GM10266 (cell line): ENCODE measurements around the gene ACRV1.

Experiments used
- DNase-seq: peaks from one replicate; pipeline ENCODE4 v3.0.0; 2012; ENCODE audit errors: extremely low spot score
- TF ChIP-seq, protein P1 (sequence below): IDR thresholded peaks from 2 replicates; pipeline ENCODE4 v1.5.1; 2012; ENCODE audit warnings: mild to moderate bottlenecking, low read depth; ENCODE audit not compliant: control insufficient read depth, insufficient read depth; ENCODE audit errors: missing control alignments

Gene ACRV1

DNA sequence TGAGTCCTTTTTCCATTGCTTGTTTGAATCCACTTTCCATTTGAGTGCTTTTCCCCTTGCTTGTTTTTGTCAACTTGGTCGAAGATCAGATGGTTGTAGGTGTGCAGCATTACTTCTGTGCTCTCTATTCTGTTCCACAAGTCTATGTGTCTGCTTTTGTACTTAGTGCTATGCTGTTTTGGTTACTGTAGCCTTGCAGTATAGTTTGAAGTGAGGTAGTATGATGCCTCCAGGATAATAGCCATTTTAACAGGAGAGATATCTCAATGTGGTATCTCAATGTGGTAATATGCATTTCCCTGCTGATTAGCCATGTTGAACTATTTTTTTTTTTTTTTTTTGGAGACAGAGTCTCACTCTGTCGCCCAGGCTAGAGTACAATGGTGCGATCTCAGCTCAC is 16.7 kb downstream of the ACRV1 start:
- no peak for DNase-seq
- TF ChIP-seq, protein P1, sequence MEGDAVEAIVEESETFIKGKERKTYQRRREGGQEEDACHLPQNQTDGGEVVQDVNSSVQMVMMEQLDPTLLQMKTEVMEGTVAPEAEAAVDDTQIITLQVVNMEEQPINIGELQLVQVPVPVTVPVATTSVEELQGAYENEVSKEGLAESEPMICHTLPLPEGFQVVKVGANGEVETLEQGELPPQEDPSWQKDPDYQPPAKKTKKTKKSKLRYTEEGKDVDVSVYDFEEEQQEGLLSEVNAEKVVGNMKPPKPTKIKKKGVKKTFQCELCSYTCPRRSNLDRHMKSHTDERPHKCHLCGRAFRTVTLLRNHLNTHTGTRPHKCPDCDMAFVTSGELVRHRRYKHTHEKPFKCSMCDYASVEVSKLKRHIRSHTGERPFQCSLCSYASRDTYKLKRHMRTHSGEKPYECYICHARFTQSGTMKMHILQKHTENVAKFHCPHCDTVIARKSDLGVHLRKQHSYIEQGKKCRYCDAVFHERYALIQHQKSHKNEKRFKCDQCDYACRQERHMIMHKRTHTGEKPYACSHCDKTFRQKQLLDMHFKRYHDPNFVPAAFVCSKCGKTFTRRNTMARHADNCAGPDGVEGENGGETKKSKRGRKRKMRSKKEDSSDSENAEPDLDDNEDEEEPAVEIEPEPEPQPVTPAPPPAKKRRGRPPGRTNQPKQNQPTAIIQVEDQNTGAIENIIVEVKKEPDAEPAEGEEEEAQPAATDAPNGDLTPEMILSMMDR: no peak

DNA sequence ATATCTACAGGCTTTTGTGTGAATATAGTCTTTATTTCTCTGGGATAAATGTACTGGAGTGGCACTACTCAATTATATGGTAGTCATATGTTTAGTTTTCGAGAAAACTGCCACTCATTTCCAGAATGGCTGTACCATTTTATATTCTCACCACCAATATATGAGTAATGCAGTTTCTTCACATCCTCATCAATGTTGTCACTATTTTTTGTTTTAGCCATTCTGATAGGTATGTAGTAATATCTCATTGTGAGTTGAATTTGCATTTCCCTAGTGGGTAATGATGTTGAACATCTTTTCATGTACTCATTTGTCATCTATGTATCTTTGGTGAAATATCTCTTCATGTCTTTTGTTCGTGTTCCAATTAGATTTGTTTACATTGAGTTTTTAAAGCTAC is 18.0 kb downstream of the ACRV1 start:
- TF ChIP-seq, protein P1: no peak
- no peak for DNase-seq

DNA sequence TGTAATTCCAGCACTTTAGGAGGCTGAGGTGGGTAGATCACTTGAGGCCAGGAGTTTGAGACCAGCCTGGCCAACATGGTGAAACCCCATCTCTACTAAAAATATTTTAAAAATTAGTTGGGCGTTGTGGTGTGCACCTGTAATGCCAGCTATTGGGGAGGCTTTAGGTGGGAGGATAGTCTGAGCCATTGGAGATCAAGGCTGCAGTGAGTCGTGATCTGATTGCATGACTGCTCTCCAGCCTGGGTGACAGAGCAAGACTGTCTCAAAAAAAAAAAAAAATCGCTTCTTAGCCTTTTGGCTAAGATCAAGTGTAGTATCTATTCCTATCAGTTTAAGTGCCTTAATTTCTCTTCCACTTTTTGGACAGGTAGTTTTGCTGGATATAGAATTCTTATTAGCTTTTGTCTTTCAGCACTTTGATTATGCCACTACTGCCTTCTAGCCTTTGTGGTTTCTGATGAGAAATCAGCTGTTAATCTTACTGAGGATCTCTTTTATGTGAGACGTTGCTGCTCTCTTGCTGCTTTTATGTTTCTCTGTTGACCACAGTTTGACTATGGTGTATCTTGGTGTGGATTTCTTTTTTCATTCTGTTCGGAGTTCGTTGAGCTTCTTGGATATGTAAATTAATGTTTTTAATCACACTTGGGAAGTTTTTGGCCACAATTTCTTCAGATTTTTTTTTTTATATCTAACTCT is 31.0 kb downstream of the ACRV1 start:
- TF ChIP-seq, protein P1: no peak
- no peak for DNase-seq

DNA sequence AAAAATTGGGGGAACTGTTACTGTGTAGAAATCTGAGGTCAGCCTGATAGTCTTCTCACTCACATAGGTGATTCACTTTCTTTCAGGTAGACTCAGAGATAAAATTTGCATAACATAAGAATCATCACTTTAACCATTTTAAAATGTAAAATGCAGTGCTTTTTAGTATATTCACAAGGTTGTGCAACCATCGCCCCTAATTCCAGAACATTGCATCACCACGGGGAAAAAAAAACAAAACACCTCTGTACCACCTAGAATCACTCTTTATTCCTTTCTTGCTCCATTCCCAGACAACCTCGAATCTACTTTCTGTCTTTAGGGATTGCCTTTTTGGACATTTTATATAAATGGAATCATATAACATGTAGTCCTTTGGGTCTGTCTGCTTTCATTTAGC is 34.8 kb downstream of the ACRV1 start:
- TF ChIP-seq, protein P1: no peak
- DNase-seq: no peak

DNA sequence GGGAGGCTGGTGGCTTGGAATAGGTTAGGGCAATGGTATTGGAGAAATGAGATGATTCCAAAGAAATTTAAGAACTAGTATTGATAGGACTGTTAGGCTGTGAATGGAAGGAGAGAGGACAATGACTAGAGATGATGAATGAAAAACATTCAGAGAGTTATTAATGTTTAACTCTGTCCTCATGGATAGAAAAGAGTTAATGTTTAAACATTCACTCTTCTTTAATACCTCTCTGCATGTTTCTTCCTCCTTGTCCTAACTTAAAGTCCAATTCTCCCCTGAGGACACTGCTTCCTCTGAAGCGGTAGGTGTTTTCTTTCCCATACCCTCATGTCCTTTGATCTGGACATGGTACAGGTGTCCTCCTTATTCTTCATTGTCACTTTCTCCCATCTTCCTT is 42.3 kb downstream of the ACRV1 start:
- TF ChIP-seq, protein P1: no peak
- DNase-seq: no peak

- DNase-seq: no peak
These were observed 42.8 kb downstream of the ACRV1 start for GRCh38 chr11:125637840-125638239.

More at GRCh38 chr11:125637840-125638239, 42.8 kb downstream of the ACRV1 start:
- TF ChIP-seq, protein P1: no peak
